GM21360 (cell line): ENCODE data around the gene PGAM1.
"Not testable (repeated sequence)": the region's sequence is repeated elsewhere in the genome, so short reads cannot be mapped to it uniquely, and the experiment has no call there.

Source experiments
- ATAC-seq: cut with Tn5 transposase; IDR thresholded peaks from one replicate; pipeline ENCODE4 v1.9.1; 2021; ENCODE audit warnings: mild to moderate bottlenecking, moderate library complexity; ENCODE audit not compliant: unreplicated experiment

PGAM1 gene

DNA sequence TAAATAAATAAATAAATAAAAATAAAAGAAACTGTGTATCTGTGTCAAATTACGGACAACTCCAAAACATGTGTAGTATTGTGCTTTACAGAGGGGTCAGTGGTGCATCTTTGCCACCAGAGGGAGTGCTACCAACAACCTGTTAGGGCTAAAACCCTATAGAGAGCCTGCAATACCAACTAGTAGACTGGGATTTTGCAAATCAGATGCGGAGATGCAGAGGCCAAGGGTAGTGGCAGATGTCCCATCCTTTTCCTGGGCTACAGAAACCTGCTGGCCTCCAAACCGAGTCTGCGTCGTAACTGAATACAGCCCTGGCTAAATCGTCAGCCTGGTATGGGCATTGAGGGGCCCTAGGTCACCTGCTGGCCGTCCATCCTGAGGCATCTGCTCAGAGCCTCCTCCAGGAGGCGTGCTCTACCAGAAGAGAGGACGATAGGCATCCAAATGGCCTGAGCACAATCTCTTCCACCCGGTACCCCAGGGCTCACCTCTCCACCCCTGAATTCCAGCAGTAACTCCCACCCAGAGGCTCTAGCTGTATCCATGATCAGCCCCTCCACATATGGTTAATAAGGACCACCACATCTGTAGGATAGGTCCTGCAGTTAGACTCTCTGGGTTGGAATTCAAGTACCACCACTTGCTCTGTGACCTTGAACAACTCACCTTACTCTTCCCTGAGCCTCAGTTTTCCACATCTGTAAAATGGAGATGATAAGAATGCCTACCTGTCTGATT is 18.6 kb upstream of the PGAM1 start:
- ATAC-seq = peak; percentile 84

DNA sequence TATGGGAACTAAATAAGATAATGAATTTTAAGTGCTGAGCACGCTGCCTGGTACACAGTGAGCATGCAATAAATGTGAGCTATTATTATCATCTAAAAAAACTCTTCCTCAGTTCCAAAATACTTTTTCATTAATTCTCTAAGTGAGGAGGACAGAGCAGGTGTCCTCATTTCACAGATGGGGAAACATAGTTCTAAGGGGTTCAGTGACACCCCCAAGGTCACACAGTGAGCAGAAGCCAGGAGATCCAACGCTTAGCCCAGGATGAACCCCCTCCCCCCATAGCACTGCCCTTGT is 18.1 kb upstream of the PGAM1 start:
- no peak for ATAC-seq

DNA sequence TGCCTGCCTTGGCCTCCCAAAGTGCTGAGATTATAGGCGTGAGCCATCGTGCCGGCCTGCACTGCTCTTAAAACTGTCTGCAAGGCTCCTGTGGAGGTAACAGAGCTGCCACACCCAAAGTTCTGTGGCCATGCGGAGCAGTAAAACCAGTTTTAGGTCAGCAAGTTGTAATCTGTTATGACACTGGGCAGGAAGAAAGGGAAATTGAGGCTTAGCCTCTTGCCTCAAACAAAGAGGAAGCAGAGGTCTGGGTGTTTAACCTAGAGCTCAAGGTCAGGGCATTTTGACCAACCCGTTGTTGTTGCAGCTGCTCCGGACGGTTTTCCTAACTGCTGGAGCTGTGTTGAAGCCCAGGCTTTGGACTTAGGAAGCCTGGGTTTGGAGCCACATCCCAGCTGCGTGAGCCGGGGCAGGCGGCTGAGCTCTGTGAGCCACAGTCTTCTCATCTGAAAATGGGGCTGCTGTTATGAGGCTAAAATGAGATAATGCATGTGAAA is 17.4 kb upstream of the PGAM1 start:
- no peak for ATAC-seq

DNA sequence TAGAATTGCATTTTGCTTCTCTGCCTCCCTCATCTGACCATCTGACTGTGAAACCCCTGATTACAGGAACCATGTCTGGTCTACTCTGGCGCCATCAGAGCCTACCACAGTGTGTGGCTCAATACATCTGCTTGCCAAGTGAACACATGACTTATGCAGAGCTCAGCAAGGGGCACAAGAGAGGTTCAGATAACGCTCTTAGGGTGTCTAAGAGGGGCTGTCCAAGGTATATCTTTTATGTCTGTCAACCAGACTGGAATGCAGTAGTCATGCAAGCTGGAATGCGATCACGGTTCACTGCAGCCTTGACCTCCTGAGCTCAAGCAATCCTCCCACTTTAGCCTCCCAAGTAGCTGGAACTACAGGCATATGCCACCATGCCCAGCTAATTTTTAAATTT is 14.6 kb upstream of the PGAM1 start:
- no peak for ATAC-seq

DNA sequence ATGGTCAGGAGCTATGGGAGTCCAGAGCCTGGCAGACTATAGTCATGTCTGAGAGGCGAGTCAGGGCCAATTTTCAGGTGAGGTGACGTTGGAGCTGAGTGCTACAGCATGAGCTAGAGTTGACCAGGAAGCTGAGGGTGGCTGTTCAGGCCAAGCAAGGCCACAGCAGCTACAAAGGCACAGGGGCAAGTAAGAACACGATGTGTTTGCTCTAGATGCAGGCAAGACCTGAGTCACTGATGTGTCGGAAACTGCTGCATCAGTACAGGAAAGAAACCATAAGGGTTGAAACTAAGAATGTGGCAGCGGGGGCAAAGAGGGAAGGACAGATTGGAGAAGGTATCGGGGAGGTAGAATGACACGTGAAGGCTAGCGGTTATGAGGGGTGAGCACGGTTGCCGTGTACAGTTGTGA is 13.1 kb upstream of the PGAM1 start:
- ATAC-seq = no peak

DNA sequence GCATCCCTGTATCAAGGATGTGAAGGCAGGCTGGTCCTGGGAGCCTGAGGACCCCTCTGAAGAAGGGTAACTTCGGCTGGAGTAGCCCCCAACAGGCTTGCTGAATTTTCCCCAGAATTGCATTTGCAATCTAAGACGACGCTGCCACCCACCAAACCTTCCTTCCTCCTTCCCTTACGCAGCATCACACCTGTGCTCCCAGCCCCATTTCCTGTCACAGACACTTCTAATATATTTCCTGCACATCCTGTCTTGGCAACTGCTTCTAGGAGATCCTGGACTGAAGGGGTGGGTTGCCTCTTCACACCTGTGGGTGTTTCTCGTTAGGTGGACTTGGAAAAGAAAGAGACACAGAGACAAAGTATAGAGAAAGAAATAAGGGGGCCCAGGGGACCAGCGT is 9.4 kb upstream of the PGAM1 start:
- no peak for ATAC-seq

DNA sequence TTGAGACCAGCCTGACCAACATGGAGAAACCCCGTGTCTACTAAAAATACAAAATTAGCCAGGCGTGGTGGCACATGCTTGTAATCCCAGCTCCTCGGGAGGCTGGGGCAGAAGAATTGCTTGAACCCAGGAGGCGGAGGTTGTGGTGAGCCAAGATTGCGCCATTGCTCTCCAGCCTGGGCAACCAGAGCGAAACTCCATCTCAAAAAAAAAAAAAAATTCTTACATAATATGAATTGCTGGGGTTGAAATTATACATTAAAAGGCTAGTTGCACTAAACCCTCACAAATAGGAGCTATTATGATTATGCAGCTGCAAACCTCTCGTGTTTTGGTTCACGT is 2.3 kb upstream of the PGAM1 start:
- ATAC-seq = not testable (repeated sequence)

DNA sequence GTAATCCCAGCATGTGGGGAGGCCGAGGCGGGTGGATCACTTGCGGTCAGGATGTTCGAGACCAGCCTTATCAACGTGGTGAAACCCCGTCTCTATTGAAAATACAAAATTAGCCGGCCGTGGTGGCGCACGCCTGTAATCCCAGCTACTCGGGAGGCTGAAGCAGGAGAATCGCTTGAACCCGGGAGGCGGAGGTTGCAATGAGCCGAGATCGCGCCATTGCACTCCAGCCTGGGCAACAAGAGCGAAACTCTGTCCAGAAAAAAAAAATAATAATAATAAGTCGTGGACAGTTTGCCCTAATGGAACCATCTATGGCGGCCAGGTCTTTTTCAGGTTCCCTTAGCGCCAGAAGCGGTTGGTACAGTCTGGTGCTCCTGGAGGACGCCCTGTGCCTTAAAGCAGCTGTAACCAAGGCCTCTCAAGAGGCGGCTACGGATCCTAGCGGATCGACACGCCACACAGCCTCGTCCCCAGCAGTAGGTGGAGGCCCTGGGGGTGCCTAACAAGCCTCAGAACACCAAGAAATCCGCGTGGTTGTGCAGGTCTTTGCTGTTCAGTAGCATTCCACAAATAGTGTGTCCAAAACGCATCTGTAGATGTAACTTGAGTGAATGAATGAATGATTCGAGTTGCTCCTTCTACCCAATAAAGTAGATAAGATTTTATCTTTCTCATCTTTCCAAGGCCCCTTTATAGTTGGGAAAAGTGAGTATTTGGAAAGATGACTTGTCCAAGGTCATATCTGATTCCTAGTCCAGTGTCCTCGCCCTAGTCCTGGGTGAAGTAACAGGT is 982 bp downstream of the PGAM1 start:
- ATAC-seq = no peak

DNA sequence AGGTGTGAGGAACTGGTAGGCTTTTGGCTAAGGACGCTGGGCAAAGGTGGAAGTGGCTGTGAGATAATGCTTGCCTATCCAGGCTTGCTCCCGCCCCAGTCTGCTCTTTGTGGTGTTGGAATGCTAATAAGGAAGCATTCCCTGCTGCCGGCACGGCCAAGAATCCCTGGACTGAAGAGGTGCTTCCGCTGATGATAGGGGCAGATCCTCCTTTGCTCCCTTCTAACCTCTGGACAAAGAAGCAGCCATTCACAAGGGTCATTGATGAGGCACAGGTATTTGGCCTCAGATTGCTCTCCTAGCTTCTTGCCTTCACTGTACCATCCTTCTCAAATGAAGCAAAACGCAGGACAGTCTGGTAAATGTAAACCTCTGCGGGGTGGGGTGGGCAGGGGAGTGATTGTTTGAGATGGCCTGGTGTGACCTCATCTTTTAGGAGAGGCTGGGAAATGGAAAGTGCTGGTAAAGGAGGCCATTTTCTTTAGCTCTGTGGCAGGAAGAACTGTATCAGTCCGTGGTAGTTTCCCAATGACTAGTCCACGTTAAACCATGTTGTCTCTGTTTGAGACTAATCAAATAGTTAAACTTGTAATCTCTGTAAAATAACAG is 1.7 kb downstream of the PGAM1 start:
- no peak for ATAC-seq

DNA sequence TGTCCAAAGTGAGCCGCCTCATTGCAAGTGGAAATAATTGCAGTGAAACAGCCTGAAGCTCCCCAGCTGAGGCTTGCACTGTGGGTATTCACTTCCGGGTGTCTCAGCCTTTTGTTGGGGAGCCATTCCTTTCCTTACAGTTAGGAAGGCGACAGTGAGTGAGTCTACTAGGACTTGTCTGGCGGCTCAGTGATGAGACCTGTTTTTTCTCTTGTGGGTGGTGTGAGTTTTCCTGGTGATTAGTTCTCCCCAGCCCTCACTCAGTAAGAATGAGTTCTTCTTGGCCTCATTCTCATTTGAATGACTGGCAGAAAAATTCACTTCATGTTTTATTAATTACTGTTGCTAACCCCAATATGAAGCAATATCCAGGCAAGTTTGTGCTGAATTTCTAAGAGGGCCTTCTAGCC is 2.6 kb downstream of the PGAM1 start:
- no peak for ATAC-seq

DNA sequence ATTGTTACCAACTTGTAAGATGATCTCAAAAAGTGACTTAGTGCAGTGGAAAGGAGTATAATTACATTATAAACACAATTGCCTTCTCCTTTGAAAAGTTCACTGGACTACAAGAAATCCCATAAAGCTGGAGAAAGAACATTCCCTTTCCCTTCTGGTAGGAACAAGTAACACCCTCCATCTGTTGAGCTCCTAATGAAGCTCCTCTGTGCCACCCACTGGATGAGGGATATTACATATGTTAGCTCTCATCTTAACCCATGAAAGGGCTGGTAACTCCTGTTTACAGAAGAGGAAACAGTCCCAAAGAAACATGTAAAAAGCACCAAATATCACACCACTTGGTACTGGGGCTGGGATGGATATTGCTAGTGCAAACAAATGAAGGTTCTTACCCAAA is 8.1 kb downstream of the PGAM1 start:
- ATAC-seq = no peak

DNA sequence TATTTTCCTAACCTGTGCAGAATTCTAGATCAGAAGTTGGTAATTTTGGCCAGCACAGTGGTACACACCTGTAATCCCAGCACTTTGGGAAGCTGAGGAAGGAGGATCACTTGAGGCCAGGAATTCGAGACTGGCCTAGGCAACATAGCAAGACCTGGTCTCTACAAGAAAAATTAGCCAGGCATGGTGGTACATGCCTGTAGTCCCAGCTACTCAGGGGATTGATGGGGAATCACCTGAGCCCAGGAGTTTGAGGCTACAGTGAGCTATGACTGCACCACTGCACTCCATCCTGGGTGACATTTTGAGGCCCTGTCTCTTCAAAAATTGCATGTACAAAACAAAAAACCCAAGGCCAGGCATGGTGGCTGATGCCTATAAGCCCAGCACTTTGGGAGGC is 8.6 kb downstream of the PGAM1 start:
- no peak for ATAC-seq

DNA sequence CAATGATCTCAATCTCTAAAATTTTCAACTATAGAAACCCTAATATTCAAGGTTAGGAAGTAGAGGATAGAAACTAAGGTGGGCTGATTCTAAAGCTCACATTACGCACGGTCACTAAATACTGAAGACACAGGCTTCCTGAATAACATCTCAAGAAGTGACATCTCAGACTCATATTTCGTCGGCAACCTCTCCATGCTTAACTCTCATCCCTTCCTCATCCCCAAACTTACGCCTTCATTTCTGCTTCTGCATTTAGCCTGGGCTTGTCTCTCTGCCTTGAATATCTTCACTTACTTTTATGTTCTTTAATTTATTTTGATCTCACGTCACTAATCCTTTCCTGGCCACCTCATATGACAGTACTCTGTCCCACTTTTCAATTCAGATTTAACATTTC is 9.2 kb downstream of the PGAM1 start:
- no peak for ATAC-seq

DNA sequence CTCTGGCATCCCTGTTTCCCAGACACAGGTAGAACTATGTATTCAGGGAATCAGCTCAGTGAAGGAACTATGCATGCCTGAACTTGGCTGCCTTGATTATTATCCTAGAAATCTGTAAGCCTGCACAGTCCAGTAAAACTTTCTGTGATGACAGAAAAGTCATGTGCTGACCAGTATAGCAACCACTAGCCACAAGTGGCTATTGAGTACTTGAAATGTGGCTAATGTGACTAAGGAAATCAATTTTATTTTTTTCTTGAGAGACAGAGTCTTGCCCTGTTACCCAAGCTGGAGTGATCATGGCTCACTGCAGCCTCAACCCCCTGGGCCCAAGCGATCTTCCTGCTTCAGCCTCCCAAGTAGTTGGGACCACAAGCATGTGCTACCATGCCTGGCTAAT is 16.3 kb downstream of the PGAM1 start:
- no peak for ATAC-seq

DNA sequence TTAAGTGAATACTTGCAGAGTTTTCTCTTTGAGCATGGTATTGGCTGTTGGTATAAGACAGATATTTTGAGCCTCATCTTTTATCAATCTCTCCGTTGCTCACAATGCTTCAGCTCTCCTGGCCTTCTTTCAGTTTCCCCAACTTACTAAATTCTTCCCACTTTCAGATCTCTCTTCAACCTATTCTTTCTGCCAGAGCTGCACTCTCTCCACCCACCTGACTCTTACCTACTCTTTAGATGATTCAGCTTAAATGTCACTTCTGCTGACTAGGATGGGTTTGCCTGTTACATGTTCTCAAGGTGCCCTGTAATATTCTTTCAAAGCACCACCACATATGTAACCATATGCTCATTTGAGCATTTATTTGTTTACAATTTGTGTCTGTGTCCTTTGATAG is 18.2 kb downstream of the PGAM1 start:
- ATAC-seq = no peak

DNA sequence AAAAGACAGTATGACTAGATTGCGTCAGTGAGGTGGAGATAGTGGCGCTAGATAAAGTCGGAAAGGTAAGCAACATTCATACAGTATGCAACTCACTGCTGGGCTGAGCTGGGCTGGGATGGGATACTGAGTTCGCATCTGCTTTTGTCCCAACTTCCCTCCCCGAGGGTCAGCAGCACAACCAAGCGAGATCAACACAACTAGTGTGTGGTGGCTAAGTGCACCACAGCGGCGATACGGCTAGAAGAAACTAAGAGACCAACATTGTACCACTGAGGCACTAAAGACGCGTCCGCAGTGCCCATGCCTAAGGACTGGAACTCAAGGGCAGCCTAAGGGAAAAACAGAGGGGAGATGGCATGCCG is 19.3 kb downstream of the PGAM1 start:
- no peak for ATAC-seq

DNA sequence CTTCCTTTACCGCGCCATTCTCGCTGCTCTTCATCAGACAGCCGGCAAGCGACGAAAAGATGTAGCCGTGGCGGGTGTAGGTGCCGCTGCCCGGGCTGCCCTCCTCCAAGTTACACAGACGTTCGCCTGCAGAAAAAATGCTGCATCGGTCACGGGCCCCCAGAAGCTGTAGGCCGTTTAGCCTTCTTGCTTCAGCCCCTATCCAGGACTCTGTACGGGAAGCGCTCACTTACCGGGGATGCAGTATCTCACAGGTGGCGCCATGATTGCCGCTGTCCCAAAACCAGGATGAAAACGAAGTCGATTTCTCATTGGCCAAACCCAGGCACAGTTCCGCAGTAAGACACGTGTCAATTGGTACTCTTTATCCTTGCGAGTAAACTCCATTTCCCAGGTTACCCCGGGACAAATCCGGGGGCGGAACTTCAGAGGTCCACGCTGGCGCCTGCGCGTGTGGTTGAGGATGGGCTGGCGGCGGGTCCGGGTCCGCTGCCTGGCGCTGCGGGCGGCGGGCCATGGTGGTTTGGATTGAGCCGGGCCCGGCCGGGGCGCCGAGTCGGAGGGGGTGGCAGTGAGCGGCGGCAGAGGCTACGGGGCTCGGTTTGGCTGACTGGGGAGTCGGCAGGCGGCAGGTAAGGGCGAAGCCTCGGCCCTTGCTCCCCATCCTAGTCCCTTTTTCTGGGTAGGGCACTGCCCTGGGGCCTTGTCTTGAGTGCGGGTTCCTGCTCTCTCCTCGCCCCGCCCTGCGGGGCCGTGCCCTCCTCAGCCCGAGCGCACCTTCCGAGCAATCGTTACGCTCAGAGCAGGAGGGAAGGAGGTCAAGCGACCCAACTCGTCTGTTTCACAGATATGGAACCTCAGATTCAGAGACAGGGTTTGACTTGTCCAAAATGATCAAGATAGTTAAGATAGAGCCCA is 20.0 kb downstream of the PGAM1 start, which contains the start of the genes EXOSC1 and ZDHHC16:
Gene EXOSC1 (minus strand): TSS at position 285 of the 918 bp plus-strand sequence. CDS start 21 bp downstream, at position 264.
Gene ZDHHC16 (plus strand): TSS at position 454 of the 918 bp plus-strand sequence. CDS start 5,501 bp downstream, outside the sequence.
- peak; percentile 96 for ATAC-seq

DNA sequence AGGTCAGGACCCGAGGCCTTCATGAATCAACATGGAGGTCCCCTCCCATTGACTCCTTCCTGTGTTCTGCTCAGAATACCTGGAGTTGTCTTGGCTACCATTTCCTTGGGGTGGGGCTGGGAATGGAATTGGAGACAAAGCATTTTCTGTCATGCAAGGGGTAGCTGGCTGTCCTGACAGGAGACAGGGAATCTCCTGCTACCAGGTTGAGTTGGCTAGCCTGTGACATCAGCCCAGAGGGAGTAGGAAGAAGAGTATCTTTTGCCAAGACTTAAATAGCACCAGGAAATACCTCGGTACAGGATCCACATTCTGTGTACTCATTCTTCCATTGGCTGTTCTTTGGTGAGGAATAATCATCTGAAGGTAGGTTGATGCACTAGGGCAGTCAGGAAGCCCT is 24.8 kb downstream of the PGAM1 start:
- no peak for ATAC-seq

DNA sequence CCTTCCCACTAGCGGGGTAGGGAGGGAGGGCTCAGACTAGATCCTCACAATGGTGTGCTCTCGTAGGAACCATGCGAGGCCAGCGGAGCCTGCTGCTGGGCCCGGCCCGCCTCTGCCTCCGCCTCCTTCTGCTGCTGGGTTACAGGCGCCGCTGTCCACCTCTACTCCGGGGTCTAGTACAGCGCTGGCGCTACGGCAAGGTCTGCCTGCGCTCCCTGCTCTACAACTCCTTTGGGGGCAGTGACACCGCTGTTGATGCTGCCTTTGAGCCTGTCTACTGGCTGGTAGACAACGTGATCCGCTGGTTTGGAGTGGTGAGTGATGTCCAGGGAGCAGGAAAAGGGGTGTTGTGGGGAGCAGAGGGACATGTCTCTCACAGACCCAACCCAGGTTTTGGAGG is 25.6 kb downstream of the PGAM1 start:
- no peak for ATAC-seq

DNA sequence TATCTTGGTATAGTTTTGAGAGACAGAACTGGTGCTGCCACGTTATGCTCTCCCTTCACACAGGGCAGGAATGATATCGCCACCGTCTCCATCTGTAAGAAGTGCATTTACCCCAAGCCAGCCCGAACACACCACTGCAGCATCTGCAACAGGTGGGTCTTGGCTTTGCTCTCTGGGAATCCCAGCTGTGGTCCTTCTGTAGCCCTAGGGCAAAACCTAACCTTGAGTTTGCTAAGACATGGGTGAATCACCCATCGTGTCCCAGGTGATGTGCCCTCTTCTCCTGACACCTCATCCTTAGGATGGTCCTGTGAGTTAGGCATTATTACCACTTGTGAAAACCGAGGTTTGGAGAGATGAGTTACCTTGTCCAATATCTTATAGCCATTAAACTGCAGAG is 26.4 kb downstream of the PGAM1 start:
- ATAC-seq = no peak
